HG03139 (cell line): ENCODE measurements around the gene TMEM89.

Experiments used
- ATAC-seq: cut with Tn5 transposase; IDR thresholded peaks from one replicate; pipeline ENCODE4 v1.9.1; 2021; ENCODE audit not compliant: unreplicated experiment

Gene TMEM89

DNA sequence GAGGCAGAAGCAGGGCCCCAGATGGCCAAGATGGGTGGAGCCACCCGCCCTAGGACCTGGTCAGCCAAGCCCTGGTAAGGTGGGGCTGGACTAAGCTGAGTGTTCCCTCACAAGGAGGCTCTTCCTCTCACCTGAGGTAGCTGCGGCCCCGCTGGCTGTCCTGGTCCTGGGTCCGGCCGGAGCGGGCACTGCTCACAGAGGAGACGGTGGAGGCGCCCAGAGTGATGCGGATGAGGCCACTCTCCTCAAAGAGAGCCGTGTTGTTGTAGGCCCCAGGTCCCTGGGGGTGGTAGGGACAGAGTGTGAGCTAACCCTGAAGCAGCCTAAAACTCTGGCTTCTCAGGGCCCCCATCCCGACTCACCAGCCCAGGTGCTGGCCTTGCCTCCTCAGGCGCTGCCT is 21.0 kb upstream of the TMEM89 start:
- no peak for ATAC-seq

GRCh38 chr3:48641396-48641795 is 19.8 kb upstream of the TMEM89 start:
- no peak for ATAC-seq

DNA sequence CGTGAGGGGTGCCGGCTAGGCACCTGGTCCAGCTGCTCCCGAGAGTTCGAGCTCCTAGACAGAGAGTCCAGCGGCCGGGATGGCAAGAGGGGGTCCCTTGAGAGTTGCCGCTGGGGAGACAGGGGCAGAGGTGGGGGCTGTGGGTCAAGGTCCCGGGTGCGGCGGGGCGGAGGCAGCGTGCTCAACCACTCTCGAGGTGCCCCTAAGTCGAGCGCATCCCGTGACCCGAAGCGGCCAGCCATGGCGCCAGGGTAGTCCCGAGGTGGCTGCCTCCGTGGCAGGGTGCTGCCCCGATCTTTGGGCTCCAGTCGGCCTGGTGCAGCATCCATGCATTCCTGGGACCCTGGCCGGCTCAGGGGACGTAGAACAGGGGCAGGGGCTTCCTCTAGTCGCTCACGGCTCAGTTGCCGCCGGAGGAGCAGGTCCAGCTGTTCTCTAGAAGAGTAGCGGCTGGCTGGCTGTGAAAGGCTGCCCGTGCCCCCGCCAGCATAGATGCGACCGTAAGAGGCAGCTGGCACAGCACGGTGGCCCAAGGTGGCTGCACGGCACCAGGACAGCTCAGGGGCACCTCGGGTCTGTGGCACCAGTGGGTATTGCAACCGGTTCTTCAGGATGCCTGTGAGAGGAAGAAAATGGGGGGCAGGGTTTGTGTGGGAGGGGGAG is 18.5 kb upstream of the TMEM89 start:
- ATAC-seq, result no peak

DNA sequence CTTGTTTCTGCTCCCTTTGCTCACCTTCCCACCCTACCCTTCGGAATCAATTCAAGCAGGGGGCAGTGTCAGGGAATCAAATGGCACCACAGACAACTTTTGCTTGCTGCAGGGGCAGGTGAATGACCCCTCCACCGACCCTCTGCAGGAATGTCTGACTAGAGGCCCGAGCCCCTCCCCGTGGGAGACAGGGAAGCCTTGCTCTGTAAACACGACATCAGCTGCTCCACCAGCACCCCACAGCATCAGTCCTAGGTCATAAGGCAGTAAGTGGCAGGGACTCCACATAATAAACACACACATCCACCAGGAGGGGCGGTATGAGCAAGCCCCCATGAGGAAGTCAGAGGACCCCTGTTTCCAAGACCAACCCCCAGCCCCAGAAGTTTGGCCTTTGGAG is 15.7 kb upstream of the TMEM89 start:
- ATAC-seq, result no peak

- ATAC-seq, result no peak
Measured at GRCh38 chr3:48636149-48636655, 14.6 kb upstream of the TMEM89 start.

DNA sequence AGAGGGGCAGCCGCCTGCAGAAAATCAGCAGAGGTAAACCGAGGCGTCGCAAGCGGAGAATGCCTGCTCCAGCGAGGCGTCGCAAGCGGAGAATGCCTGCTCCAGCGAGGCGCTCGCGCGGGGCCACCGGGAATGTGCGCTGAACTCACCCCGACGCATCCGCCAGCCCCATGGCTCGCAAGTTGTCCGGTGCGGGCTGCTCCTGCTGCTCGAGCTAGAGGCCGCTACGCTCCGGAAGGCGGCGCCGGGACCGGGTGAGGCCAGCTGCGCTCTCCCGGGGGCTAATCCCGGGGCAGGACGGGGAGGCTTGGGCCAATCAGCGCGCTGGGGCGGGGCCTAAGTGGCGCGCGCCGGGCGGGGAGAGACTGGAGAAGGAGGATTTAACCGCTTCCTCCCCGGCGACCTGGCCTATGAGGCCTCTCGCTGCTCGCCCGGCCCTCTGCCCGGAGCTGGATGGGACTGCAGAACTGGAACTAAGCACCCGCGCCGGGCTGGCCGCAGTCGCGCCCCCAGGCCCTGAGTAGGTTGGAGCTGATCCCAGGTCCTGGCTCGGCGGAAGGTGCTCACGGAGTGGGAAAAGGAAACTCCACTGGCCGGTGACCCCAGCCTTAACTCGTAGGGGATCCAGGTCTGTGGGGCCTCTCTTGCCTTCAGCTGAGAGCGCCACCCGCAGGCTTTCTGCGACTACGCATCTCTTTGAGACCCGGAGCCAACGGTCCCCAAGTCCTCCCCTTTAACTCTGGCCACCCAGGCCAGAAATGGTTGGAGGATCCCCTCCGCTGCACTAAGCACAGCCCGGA is 13.9 kb upstream of the TMEM89 start, which contains the start of gene SLC26A6:
Gene SLC26A6, minus strand, starts transcription at position 240 of the 800 bp plus-strand sequence. Its CDS starts 68 bp downstream, at position 172.
- ATAC-seq, result peak; percentile 87

- no peak for ATAC-seq
Measured at GRCh38 chr3:48634661-48635221, 13.2 kb upstream of the TMEM89 start.

GRCh38 chr3:48633743-48634142 is 12.2 kb upstream of the TMEM89 start:
- no peak for ATAC-seq

DNA sequence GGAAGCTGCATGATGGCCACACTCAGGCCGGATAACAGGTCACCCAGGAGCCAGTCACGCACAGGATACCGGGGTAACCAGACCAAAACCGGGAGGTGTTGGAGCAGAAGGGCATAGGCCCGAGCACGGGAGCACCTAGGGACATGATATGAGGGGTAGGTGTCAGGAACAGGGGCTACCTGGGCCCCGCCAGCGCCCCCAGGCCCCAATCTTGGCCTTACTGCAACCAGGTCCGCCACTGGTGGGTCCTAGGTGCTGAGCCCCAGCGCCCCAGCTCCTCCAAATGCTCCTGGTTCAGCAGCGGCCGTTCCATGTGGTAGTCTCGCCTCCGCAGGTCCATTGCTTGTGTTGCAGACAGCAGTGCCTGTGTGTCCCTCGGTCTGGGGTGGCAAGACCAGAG is 11.7 kb upstream of the TMEM89 start:
- no peak for ATAC-seq

- ATAC-seq, result no peak
Measured at GRCh38 chr3:48631516-48632448, 10.2 kb upstream of the TMEM89 start.

DNA sequence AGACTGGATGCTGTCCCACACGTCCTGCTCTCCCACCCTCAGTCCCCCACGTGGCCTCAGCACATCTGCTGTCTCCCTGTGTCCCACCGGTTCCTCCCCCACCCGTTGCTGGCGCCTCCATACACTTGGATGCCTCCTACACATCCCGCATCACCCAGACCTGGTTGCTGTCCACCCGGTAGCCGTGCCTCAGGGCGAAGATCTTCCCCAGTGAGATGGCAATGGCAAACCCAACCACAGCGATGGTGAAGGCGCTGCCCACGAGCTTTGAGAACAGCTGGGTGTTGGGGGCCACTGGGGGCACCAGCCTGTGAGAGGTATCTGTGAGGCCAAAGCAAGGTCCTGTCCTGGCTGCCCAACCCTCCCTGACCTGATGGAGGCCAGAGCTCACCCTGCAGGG is 9.3 kb upstream of the TMEM89 start:
- no peak for ATAC-seq

- ATAC-seq, result no peak
Measured at GRCh38 chr3:48630407-48630806, 8.8 kb upstream of the TMEM89 start.

DNA sequence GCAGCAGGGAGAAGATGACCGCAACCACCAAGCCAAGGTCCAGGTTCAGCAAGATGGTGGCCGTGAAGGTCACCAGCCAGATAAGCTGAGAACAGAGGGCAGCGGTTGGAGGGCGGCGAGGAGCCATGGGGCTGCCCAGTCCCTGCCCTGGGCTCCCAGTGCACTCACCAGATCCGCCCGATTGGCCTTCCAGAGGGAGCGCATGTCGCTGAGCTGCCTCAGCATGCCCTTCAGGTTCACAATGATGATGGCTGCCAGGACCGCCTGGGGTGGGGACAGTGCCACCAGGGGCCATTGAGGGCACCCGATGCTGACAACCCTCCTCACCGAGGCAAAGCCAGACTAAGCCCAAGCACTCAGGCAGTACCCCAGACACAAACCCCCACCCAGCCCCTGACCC is 8.3 kb upstream of the TMEM89 start:
- ATAC-seq, result no peak

DNA sequence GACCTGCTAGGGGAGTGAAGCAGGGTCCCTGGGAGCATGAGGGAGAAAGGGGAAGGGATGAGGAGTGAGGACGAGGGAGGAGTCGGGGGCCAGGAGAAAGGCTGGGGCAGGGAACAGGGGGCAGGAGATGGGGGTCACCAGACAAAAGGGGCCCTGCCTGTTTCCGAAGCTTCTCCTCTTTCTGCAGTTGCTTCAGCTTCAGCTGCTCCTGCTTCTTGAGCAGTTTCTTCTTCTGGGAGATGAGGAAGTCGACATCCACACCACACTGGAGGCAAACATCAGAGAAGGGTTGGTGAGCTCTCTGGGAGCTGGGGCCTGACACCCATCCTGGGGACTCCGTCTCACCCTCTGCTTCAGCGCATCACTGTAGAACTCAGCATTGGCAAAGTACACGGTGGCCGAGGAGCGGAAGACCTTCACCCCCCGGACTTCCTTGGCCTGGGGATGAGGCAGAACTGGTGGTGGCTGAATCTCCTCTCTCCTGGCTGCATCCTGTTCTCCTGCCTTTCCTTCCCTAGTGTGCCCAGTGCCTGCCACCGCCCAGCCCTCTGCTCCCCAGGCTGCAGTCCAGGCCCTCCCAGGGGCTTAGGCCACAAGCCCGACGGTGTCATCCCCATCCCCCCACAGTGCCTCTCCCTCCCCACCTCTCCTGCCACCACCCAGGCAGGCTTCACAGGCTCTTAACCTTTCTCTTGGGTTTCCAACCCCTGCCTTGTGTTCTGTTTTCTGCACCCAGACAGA is 6.9 kb upstream of the TMEM89 start:
- ATAC-seq, result no peak

- no peak for ATAC-seq
Measured at GRCh38 chr3:48625600-48625999, 4.0 kb upstream of the TMEM89 start.

- no peak for ATAC-seq
Measured at GRCh38 chr3:48624767-48625166, 3.2 kb upstream of the TMEM89 start.

- no peak for ATAC-seq
Measured at GRCh38 chr3:48623851-48624547, 2.4 kb upstream of the TMEM89 start.

- no peak for ATAC-seq
Measured at GRCh38 chr3:48619541-48620524, 1.7 kb downstream of the TMEM89 start.
